GM18498 (cell line): ENCODE results near the gene CMIP.

ENCODE experiments used
- ATAC-seq: cut with Tn5 transposase; IDR thresholded peaks from one replicate; pipeline ENCODE4 v1.9.1; 2021; ENCODE audit warnings: mild to moderate bottlenecking, moderate library complexity; ENCODE audit not compliant: unreplicated experiment

CMIP gene

DNA sequence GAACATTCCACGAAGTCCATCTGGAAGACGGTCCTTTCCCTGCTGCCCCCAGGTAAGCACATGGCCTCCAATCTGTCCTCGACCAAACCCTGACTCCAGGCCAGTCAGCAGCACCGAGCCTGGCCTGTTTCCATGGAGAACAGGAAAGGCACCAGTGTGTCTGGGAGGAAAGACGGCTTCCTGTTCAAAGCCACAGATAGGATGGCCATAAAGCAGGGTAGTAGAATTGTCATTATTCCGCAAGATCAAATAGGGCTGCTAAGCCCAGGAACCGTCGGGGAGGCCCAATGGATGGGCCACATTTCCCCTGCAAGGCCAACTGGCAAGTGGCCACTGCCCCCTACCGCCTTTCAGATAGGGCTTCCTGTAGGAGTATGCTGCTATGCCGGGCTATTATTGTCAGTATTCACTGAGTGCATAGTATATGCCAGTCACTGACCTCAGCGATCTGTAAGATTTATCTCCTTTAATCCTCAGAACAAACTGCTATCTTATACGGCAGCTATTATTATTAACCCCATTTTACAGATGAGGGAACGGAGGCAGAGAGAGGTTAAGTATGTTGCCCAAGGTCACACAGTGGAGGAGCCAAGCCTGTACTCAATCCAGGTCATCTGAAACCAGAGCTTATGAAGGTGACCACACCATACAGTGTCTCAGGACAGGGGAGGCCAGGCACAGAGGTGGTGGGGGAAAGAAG is 311.5 kb downstream of the CMIP start:
- ATAC-seq = no peak

DNA sequence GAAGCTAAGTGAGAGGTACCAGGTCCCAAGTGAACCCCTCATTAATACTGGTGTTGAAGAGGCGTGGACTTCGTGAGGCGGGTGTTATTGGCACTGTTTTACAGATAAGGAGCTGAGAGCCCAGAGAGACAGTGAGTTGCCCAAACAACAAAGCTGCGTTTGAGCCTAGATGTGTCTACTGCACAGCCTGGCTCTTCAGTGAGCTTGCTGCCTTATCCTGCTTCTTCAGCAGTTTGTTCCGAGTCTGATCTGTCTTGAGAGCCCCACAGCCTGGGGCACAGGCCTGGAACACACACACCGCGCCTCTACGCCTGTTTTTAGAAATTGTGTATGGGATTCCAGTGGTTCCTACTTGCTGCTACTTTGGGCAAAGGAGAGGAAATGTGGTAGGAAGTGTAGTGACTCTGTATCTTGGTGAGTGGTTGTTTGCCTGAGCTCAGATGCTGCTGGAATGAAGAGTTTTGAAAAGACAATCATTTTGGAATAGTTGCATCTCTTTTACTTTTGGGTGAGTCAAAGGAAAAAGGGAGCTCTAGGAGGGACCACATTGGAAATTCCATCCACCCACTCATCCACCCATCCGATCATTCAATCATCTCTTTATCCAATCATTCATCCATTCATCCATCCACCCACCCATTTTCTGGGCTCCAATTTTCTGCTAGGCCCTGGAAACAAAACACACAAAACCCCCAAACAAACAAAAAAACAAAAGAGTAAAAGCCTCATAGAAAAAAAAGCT is 312.2 kb downstream of the CMIP start:
- ATAC-seq = no peak

DNA sequence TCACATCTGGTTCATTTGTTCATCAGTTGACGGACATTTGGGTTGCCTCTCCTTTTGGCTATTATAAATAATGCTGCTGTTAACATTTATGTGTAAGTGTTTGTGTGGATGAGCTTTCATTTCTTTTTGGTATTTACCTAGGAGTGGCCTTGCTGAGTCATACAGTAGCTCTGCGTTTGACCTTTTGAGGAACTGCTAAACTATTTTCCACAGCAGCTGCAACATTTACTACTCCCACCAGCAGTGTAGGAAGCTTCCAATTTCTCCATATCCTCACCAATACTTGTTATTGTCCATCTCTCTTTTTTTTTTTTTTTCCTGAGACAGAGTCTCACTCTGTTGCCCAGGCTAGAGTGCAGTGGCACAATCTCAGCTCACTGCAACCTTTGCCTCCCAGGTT is 313.8 kb downstream of the CMIP start:
- ATAC-seq = no peak
